Right ventricle myocardium superior (tissue), 1 donor: ENCODE data around the gene MESP1. TPM values are rescaled to one million over a fixed set of nuclear protein-coding genes. Genes with fewer than 3 reads are reported as not detected.
"Not testable (repeated sequence)": the region's sequence is repeated elsewhere in the genome, so short reads cannot be mapped to it uniquely, and the experiment has no call there.

Experiments
- ATAC-seq: fragments of 200-7000 bp; cut with Tn5 transposase; one replicate; pipeline ENCODE4 v1.9.1; 2020; ENCODE audit warnings: mild to moderate bottlenecking; ENCODE audit not compliant: poor library complexity
- DNase-seq: peaks from one replicate; pipeline ENCODE4 v3.0.0-alpha.2; 2020
- intact Hi-C: fragments of 100-400 bp; cut with DNase I; formaldehyde crosslinking; loops from one replicate; pipeline ENCODE4 v1.11.2; 2022
- long read RNA-seq: library from polyadenylated mRNA; unstranded; transcript quantifications from one replicate; pipeline ENCODE4 v2.0.0, GENCODE V29; 2021
- total RNA-seq: library from RNA; stranded (reverse); fragmentation: NEBNext Ultra II Directional; extraction: Animal tissue kit (Norgen Biotek cat#: 25700); gene quantifications from one replicate; pipeline ENCODE4 v1.2.1, GENCODE V29; 2021
- donor health status: DM: no; HTN: yes; CAD: no; lungs with severe emphysema.

Gene MESP1, protein sequence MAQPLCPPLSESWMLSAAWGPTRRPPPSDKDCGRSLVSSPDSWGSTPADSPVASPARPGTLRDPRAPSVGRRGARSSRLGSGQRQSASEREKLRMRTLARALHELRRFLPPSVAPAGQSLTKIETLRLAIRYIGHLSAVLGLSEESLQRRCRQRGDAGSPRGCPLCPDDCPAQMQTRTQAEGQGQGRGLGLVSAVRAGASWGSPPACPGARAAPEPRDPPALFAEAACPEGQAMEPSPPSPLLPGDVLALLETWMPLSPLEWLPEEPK
- 11.6 TPM for total RNA-seq
- long read RNA-seq, transcript MESP1-201 (2 exons, 2,369 nt), result major isoform, 7 of 16 reads
- long read RNA-seq, partial matches to known transcripts, result 0 of 16 reads
- long read RNA-seq, other reads (novel, unspliced or antisense), result 9 of 16 reads

DNA sequence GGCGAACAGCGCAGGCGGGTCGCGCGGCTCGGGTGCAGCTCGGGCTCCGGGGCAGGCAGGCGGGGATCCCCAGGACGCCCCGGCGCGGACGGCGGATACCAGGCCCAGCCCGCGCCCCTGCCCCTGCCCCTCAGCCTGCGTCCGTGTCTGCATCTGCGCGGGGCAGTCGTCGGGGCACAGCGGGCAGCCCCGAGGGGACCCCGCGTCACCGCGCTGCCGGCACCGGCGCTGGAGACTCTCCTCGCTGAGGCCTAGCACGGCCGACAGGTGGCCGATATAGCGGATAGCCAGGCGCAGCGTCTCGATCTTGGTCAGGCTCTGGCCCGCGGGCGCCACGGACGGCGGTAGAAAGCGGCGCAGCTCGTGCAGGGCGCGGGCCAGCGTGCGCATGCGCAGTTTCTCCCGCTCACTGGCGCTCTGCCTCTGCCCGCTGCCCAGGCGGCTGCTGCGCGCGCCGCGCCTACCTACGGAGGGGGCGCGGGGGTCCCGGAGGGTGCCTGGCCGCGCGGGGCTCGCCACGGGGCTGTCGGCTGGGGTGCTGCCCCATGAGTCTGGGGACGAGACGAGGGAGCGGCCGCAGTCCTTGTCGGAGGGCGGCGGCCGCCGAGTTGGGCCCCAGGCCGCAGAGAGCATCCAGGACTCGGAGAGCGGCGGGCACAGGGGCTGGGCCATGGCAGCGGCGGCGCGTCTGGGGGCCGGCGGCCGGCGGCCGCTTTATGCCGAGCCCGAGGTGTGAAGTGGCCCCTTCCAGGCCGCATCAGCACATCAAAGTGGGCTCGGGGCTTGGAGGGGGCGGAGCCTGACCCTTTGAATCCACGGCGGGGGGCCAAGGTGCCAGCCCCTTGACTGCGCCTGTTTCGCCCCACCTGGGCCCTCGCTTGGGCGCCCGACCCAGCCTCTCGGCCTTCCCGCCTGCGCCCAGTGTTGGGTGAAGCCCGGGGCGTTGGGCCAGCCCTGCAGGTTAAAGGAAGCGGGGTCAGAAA is at the start of gene MESP1:
TSS of gene MESP1 (minus strand) at position 690 of the 983 bp plus-strand sequence. CDS start at position 672, 18 bp downstream.
- intact Hi-C loops, result no loop called here
- peak; percentile 96 for DNase-seq

DNA sequence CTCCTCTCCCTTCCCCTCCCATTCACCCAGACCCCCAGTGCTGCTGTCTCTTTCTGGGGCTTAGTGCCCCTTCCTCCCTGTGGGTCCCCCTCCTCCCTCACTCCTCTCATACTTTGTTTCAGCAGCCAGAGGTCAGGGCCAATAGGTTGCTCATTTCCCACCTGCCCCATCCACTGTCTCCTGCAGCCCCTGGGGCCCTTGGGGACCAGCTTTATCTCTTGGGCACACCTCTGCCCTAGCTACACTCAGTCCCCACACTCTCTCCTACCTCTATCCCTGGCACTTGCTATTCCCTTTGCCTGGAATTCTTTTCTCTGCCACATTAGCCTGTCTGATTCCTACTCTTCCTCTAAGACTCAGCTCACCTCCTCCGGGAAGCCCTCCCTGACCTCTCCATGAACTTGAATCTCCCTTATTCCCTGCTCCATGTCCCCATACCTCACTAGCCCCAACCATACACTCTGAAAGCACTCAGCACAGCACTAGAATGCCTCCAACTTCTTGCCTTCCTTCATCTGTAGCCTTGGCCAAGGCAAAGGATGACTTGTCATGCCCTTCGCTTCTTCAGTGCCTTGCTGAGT is 49.0 kb upstream of the MESP1 start:
- intact Hi-C loops, result no loop called here
- no peak for DNase-seq
- ATAC-seq, result no peak

More for the DNA sequence above, at the start of gene MESP1:
- ATAC-seq, result peak; percentile 97

DNA sequence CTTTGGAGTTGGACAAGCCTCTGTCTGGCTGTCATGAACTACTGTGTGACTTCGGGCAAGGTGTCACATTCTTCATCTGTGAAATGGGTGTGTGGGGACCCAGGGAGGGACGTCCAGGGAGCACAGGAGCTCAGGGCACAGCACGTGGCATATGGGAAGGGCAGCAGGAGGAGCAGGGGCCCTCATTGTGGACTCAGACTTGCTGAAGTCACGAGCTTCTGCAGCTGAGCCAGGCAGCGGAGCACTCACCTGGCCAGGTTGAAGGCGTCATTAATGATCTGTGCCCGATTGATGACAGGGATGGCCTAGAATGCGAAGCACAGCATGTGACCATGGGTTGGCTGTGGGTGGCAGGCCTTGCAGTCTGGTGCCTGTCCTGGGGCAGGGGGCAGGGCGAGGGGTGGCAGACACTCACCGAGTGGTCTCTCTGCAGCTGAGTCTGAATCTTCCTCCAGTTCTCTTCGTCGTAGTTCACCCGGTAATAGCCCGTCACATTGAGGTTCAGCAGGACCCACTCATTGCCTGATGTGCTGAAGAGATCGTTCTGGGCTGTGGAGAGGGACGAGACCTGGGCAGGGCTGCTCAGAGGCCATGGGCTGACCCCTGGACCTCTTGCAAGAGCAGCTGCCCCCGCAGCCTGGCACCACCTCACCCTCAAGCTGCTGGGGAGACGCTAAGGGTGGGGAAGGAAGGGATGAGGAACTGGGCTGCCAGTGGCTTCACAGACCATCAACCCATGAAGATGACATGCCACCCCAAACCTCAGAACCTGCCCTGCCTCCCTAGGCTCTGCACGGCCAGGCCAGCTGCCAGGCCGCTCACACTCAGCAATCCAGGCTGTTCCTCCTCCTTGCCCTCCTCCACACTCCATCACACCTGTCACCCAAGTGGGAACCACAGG is 48.2 kb upstream of the MESP1 start:
- intact Hi-C loops, result no loop called here
- DNase-seq, result no peak
- ATAC-seq, result no peak

DNA sequence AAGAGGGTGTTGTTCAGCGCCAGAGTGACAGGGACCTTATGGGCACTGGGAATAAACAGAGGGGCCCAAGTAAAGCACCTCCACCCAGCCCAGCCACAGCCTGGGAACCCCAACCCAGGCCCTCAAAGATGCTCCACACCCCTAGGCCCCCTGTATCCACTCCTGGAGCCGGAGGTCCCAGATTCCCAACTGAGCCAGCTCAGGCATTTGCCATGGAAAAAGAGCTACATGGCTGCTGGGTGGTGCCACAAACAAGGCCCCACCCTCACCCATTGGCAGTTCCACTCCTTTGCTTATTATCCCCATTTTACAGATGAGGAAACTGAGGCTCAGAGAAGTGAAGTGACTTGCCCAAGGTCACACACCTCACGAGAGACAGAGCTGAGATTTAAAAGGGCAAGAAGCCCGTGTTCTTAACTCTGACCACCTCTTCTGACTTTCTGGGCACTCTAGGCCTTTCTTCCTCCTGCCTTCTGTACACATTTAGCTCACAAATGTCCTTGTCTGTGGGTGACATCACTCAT is 46.7 kb upstream of the MESP1 start:
- intact Hi-C loops, result no loop called here
- DNase-seq (no peak), ATAC-seq (no peak)

DNA sequence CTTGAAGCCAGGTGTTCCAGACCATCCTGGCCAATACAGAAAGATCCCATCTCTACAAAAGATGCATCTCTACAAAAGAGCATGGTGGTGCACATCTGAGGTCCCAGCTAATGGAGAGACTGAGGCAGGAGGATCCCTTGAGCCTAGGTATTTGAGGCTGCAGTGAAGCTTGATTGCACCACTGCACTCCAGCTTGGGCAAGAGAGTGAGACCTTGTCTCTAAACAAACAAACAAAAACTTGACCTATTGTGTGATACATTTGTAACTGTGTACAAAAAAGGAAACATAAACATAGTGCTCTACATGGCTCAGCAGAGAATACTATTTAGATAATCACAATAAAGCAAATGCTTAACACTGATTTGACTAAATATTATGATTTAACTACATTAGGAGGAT is 44.9 kb upstream of the MESP1 start:
- no peak for DNase-seq
- intact Hi-C loops, result no loop called here

DNA sequence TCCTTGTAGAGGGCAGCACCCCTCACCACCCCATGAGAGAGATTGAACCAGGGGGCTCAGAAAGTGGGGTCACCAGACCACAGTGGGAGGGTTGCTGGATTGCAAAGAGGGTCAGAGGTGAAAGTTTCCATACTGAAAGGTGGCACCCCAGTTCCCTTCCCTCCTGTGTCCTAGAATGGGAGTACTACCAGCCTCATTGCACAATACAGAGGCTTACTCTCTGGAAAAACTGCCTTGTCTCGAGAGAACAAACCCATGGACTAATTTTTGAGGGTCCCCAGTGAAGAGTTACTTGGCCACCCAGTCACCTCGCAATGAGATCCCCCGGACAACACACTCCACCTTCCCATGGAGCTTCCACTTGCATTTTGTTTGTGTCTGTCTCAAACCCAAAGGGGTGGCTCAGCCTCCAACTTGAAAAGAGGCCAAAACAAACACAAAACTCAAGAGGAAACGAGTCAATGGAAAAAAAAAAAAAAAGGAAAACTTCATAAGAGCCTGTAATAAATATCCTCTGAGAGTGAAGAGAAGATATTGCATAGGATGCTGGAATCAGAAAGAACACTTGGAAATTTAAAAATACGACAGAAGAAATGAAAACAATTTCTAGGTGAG is 43.7 kb upstream of the MESP1 start:
- DNase-seq, result no peak
- peak; percentile 56 for ATAC-seq
- intact Hi-C loops, result no loop called here

More for the DNA sequence above, 44.9 kb upstream of the MESP1 start:
- ATAC-seq, result no peak

DNA sequence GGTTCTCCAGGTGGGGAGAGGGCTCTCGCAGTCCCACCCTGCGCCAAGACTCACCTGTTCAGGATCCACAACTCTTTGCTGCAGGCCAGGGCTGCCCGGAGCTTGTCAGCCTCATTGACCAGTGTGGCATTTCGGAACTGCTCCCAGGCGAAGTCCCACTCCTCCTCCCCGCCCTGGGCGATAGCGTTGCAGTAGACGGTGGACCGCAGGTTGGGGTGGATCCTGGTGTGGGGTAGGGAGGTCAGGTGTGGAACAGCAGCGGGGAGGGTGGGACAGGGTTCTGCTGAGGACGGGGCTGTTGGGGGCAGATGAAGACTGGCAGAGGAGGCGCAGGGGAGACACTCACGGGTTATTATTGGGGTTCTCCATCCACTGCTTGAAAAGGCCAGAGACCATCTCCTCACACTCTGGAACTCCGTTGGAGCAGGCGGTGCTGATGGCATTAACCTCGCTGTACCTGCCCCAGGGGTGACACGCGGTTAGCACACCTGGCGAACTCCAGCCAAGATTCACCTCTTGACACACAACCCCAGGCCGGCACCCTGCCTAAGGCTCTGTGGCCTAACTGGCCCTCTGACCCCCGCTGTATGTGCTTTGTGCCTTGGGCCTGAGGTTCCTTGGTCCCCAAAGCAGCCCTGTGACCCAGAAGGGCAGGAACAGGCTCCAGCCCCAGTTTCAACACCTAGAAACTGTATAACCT is 41.2 kb upstream of the MESP1 start:
- intact Hi-C loops, result no loop called here
- no peak for ATAC-seq
- DNase-seq, result no peak

DNA sequence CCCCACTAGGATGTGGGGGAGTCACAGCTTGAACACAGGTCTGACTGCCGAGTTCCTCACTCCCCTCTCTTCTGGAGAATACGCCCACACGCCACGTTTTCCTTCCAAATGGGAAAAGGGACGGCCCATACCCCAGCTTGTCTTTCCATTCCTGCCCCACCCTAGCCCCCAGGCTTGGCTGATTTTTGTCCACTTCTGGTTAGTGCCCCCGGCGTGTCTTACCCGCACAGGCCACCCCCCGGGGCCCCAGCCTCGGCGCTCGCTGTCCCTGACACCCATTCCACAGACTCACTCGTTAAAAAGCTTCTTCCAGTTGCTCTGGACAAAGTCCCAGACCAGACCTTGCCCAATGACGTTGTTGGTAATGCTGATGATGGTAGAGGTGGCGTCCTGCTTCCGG is 39.6 kb upstream of the MESP1 start:
- DNase-seq (no peak), ATAC-seq (no peak)
- intact Hi-C loops, result no loop called here

DNA sequence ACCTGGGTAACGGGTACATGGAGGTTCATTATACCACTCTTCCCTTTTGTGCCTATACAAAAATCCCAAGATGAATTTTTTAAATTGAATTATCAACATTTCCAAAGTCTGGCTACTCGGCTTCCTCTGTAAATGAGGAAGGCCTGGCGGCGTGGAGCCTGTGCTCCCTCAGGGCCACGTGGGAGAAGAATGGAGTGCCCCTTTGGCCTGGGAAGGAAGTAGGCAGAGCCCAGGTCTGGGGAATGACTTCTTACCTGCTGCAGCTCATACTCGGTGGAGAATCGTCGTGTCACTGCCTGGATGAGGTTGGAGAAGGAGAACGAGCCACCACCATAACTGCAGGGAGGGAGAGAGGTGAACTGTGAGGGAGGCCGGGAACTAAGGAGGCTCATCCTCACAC is 39.2 kb upstream of the MESP1 start:
- intact Hi-C loops, result no loop called here
- DNase-seq, result no peak
- ATAC-seq, result no peak

DNA sequence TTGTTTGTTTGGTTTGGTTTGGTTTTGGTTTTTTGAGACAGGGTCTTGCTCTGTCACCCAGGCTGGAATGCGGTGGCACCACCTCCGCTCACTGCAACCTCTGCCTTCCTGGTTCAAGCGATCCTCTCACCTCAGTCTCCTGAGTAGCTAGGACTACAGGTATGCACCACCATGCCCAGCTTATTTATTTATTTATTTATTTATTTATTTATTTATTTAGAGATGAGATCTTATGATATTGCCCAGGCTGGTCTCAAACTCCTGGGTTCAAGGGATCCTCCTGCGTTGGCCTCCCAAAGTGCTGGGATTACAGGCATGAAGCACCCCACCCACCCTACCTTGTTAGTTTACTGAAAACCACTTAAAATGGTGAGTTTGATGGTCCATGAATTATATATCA is 37.5 kb upstream of the MESP1 start:
- ATAC-seq, intact Hi-C loops, DNase-seq: not testable (repeated sequence)

DNA sequence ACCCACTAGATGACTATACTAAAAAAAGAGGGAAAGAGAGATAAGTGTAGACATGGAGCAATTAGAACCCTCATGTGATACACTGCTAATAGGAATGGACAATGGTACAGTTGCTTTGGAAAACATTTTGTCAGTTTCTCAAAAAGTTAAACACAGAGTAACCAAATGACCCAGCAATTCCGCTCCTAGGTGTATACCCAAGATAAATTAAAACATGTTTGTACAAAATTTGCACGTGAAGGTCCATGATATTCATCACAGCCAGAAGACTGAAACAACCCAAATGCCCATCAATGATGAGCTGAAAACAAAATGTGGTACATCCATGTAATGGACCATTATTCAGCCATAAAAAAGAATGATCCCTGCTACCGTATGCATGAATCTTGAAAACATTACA is 36.9 kb upstream of the MESP1 start:
- ATAC-seq (no peak), DNase-seq (no peak)
- intact Hi-C loops, result no loop called here

DNA sequence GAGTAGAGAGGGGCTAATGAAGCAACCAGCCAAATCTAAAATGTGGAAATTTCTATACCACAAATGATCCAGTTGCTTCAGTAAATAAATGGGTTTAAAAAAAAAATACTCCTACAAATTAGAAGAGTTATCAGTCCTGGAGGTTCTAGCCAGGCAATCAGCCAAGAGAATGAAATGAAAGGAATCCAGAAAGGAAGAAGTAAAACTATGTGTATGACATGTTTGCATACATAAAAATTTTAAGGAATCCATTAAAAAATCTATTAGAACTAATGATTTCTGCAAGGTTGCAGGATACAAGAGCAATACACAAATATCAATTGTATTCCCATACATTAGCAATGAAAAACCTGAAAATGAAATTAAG is 34.7 kb upstream of the MESP1 start:
- intact Hi-C loops, result no loop called here
- DNase-seq (no peak), ATAC-seq (no peak)

DNA sequence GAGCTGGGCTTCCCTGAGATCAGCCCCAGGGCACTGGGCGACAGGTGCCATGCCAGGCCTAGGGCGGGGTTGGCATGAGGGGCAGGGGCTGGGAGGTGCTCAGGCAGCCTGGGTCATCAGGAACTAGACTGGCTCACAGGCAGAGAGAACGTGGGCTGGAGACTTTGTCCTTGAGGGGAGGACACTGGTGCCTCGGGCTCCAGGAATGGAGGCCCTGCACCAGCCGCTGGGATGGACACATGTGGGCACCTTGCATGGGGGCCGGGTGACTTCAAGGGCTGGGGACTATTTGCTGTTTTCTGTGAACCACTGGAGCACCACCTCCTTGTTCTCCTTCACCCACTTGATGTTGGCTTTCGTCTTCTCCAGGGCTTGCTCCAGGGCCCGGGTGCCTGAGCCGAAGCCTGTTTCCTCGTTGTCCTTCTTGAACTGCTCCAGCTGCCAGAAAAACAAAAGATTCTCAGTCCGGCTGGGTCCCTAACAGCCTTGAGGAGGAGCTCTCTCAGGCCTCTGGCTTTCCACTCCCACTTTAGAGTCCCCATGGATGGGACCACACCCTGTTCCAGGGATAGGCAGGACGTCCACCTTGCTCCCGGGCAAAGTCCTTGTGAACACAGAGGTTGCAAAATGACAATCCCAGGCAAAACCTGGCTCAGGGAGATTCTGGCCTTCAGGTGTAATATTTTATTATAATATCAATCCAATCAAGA is 34.2 kb upstream of the MESP1 start:
- ATAC-seq, result peak; percentile 45
- DNase-seq, result no peak
- intact Hi-C loops, result no loop called here

DNA sequence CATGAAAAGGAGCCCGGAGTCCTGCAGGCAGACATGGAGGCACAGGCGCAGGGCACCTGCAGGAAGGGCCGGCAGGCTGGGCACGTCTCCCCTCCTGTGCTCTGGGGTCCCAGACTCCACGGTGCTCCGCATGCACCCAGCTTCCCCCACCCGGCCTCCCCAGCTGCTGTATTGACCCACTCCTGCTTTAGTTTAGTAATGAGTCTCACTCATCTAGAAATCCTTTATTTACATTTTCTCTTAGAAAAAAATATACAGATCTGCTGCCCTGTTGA is 33.6 kb upstream of the MESP1 start:
- ATAC-seq (no peak), DNase-seq (no peak)
- intact Hi-C loops, result no loop called here

DNA sequence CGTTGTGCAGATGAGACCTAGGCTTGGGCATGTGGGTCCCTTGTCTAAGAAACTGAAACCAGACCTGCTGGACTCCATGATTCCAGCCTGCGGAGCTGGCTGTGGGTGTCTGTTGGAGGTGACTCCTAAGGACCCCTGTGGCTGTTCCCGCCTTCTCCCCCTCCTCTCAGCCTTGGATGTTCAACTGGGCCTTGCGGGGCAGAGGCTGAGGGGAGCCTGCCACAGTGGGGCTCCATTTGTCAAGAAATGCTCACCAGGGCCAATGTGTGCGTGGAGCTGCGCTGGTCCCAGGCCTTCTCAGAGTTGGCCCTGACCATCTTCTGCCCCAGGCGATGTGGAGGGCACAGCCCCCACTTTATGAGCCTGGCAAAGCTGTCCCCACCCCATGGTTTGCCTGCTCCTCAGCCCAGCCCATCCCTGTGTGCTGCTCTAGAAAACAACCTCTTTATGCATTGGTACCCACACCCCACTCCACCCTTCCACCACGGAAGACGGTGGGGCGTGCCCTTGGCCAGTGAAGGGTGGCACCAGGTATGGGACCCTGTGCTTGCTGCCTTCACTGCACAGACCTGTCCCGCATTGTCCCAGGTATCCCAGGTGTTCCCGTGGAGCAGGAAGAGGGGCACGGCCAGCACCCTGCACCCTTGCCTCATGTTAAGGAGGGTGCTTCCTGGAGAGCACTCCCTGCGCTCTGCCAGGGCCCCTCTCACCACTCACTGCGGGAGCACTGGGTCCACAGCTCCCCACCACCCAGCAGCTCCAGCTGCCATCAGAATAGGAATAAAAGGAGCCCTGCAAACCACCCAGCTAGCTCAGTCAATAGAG is 33.0 kb upstream of the MESP1 start:
- intact Hi-C loops, result no loop called here
- ATAC-seq, result peak; percentile 9
- DNase-seq, result no peak
